SIG-M5 (cell line): ENCODE data around the gene TMEM234.
A peak's percentile ranks its signal among the peaks of the same experiment; 100 is the strongest.
"Not testable (repeated sequence)": the region's sequence is repeated elsewhere in the genome, so short reads cannot be mapped to it uniquely, and the experiment has no call there.

Source experiments
- DNase-seq: peaks from one replicate; lab custom pipeline; 2025; lab: John Stamatoyannopoulos, UW

The TMEM234 gene

DNA sequence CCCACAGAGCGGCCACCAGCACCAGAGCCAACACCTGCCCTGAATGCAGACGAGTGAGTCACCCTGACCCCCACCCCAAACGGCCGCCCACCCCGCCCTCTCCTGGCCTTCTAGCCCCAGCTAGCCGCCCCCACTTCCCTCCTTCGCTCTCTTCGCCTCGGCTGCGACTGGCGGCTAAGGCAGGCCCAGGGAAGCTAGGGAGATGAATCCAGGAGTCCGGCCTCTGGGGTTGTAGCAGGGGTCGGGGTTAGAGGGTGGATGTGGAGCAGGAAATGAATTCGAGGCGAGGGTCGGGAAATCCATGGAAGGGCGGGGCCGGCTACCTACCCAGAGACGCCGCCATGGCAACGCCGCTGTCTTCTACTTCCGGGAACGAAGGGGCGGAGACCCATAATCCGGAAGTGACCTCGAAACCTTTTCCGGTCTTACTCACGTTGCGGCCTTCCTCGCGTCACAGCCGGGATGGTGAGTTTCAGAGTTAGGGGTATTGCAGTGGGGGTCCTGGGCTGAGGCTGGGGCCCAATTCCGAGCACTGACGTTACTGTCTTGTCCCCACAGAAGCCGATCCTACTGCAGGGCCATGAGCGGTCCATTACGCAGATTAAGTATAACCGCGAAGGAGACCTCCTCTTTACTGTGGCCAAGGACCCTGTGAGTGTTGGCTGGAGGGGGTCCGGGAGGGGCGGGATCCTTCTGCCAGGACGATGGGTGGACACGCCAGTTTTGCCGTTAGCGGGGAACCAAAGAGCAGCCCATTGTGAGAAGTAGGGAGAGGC is at the start of gene TMEM234, which contains the start of gene EIF3I:
Gene TMEM234 (minus strand): TSS at position 374 of the 776 bp plus-strand sequence. CDS start 31 bp downstream, at position 343.
Gene EIF3I (plus strand): TSS at position 428 of the 776 bp plus-strand sequence. CDS start 35 bp downstream, at position 463.
- DNase-seq, result peak; percentile 31

DNA sequence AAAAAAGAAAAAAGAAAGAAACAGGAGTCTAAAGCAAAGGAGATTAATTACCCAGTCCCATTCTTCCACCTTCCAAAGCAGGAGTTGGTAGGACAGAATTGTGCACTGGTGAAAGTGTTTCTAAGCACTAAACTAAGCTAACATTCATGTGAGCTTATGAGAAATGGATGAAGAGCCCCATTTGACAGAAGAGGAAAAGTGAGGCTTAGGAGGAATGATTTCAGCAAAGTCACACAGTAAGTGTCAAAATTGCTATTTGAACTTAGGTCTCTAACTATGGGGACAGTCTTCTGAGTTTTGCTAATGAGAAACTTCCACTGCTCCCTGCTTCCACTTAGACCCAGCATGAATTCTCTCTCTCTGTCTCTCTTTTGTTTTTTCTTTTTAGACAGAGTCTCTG is 47.6 kb upstream of the TMEM234 start:
- no peak for DNase-seq

DNA sequence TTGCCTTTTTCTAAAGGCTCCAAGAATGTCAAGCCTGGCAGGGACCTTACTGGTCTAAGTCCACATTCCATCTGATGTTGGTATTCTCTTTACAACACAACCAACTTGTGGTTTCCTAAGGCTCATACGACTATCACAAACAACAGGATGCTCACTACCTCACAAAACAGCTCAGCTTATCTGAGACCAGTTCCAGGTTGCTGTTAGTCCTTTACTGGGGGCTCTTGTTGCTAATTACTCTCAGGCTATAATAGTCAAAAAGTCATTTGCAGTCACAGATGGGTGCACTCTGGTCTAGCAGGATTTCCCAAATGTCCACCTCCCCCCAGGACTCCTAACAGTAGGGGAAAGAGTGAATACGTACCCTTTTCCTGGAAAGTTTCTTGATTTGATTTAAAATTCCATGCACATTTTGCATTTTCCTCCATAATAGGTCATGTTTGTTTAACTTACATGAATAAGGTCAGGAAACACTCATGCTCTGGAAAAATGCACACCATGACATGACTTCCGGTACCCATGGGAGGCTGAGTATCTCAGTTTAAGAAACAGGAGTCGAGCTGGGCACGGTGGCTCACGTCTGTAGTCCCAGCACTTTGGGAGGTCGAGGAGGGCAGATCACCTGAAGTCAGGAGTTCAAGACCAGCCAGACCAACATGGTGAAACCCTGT is 44.9 kb upstream of the TMEM234 start:
- no peak for DNase-seq

DNA sequence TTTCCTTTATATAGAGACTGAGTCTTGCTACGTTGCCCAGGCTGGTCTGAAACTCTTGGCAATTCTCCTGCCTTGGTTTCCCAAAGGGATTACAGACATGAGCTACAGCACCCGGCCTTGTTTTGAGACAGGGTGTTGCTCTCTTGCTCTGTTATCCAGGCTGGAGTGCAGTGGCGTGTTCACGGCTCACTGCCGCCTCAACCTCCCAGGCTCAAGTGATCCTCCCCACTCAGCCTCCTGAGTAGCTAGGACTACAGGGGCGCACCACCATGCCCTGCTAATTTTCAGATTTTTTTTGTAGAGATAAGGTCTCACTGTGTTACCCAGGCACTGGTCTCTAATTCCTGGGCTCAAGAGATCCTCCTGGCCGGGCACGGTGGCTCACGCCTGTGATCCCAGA is 43.7 kb upstream of the TMEM234 start:
- no peak for DNase-seq

DNA sequence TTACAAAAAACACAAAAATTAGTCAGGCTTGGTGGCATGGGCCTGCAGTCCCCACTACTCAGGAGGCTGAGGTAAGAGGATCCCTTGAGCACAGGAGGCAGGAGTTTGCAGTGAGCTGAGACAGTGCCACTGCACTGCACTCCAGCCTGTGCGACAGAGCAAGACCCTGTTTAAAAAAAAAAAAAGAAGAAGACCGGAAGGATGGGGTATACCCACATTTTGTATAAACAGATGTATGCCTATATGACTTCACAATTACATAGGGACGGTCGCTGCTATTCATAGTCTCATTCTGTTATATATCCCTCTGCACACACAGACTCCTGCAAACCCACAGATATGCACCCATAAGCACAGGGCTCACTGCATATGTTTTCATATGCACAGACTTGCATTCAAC is 41.6 kb upstream of the TMEM234 start:
- no peak for DNase-seq

DNA sequence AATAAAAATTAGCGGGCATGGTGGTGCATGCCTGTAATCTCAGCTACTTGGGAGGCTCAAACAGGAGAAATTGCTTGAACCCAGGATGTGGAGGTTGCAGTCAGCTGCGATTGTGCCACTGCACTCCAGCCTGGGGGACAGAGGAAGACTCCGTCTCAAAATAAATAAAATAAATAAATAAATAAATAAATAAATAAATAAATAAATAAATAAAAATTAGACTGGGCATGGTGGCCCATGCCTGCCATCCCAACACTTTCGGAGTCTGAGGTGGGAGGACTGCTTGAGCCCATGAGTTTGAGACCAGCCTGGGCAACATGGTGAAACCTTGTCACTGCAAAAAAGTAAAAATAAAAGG is 41.1 kb upstream of the TMEM234 start:
- not testable (repeated sequence) for DNase-seq

DNA sequence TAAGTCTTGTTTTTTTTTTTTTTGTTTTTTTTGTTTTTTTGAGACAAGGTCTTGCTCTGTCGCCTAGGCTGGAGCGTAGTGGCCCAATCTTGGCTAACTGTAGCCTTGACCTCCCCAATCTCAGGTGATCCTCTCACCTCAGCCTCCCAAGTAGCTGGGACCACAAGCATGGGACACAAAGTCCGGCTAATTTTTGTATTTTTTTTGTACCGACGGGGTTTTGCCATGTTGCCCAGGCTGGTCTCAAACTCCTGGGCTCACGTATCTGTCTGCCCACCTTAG is 35.0 kb upstream of the TMEM234 start:
- no peak for DNase-seq

DNA sequence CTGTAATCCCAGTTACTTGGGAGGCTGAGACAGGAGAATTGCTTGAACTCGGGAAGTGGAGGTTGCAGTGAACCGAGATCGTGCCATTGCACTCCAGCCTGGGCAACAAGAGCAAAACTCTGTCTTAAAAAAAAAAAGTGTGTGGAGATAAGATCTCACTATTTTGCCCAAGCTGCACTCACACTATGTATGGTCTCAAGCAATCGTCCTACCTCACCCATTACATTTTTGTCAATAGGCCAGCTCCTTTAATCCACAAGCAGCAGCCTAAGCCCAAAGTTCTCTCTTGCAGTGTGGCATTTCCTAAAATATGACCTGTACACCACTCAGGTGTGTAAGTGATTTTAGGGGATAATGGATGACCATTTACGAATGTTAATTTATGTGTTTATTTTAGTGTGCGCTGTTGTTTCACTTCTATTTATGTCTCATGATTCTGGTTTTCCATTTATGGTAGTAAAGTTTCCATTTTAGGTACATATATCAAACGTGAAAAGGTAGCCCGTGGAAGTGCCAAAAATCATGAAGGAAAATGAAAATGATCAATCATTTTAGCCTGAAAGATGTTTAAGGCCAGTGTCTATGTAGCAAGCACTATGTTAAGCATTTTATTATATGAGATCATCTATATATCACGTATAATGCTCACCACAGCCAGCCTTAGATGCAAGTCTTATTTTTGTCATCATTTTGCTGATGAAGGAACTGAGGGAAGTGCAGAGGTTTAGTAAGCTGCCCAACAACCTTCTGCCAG is 34.5 kb upstream of the TMEM234 start:
- DNase-seq, result no peak

DNA sequence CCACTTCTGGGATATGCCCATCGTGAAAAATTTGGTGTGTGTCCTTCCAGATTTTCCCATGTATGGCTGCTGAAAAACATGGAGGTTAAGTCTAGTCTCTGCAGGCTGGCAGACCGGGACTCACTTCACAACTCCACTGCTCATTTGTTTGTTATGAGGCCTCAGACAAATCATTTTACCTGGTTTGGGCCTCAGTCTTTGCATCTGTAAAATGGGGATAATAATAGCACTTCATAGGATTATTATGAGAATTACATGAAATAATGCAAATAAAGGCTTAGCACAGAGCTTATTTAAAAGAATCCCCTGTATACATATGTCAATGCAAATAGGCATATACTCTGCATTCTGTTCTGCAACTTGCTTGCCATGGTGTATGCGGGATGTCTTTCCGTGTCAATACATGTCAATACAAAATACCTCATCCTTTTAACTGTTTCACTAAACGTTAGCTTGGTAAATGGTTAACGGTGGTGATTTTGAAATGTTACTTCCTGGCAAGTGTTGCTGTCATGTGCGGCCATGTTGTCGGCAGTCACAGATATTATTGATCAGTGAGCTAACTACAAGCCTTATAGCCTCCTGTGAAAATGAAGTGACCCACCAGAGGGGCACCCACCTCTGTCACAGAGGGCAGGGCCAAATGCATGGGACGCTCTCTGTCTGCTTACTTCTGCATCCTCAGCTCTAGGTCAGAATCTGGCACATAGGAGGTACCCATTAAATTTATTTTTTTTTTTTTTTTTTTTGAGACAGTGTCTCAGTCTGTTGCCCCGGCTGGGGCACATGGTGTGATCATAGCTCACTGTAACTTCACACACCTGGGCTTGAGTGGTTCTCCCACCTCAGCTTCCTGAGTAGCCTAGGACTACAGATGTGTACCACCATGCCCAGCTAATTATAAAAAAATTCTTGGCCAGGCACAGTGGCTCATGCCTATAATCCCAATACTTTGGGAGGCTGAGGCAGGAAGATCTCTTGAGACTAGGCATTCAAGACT is 33.2 kb upstream of the TMEM234 start:
- no peak for DNase-seq

DNA sequence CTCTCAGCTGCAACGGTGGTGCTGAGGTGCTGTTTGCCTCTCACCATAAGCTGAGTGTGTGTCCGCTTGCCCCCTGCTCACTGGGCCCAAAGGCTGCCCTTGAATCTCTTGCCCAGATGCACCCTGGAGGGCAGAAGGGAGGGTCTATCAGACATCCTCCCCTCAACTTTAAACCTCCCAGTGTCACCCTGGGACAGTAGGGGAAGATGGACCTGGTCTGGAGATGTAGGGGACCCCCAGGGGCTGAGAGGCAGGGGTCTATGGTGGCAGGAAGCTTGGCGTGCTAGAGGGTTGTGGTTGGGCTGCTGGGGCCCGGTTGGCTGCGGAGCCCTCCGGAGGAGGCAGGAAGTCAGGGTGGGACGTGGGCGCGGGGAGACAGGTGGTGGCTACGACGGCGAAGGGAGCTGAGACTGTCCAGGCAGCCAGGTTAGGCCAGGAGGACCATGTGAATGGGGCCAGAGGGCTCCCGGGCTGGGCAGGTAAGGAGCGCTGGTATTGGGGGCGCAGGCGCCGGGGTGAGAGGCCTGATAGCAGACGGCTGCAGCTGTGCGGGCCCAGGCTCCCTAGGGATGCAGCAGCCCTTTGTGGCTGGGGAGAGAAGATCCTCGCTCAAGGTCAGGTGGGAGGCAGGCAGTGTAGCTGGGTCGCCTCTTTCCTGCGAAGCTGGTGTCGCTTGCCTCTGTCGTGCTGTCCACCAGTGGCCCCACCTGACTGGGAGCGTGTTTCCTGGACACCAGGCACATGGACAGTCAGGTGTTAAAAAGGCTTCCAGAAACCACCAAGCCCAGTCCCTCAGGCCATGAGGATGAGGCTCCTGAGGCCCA is 29.0 kb upstream of the TMEM234 start, which contains the start of gene LCK:
Gene LCK (plus strand): TSS at position 373 of the 824 bp plus-strand sequence. CDS start 23,065 bp downstream, outside the sequence.
- DNase-seq, result no peak

DNA sequence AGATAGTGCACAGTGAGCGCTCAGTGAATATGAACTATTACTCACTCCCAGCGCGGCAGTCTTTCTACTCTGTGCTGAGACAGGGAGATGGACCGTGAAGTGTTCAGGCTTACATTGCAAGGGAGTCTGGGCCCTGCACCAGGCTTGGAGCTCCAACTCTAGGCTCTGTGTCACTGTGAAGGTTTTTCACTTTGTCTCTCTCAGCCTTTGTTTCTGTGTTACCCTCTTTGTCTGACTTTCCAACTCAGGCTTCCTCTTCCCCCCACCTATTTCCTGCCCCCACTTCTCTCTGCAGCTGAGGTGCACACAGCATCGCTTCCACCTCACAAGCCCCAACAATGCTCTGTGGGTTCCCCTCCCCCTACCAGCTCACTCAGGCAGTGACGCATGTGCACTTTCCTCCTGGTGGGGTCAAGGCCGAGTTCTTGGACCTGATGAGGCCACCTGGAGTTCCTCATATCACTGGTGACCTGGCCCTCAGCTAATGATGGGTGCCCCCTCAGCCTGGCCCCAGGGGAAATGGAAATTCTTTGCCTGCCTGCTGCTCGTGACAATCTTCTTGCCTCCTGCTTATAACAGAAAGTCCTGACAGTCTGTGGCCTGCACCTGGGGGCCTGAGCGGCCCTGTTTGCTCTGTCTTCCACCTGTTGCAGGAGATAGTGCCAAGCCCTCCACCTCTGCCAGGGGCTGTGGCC is 27.8 kb upstream of the TMEM234 start:
- DNase-seq, result no peak

DNA sequence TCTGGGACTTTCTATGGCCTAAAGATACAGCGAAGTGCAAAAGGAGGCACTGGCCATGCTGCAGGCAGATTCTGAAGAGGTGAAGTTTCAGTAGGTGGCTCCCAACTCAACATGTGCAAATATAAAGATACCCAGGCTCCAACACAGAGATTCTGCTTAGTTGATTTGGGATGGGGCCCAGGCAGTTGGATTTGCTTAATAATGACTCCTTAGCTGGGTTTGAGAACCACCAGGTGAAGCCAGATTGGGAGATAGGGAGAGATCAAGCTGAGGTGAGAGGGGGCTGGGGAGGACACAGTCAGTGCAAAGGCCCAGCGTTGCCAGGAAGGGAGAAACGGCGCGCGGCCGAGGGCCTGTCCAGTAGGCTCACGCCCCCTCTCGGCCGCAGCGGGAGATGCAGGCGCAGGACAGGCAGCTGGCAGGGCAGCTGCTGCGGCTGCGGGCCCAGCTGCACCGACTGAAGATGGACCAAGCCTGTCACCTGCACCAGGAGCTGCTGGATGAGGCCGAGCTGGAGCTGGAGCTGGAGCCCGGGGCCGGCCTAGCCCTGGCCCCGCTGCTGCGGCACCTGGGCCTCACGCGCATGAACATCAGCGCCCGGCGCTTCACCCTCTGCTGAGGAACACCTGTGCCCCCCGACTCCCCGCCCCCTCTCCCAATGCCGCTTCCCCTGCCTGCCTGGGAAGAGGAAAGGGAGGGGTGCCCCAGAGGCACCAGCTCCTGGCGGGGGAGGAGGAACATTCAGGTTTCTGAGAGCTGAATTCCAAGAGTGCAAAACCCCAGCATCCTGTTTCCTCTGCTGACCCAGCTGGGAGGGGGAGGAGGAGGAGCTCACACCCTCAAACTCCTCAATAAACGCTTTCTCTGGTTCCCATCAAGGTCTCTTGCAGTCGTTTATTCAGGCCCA is 26.1 kb upstream of the TMEM234 start:
- DNase-seq, result no peak

DNA sequence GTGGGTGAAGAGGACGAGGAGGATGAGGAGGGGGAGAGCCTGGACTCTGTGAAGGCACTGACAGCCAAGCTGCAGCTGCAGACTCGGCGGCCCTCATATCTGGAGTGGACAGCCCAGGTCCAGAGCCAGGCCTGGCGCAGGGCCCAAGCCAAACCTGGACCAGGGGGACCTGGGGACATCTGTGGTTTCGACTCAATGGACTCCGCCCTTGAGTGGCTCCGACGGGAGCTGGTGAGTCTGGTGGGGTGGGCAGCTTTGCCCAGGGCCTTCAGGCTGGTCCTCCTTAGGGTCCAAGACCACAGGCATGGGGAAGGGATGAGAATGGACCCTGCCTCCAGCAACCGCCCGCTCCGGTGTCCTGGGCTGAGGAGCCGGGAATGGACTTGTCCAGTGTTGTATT is 25.3 kb upstream of the TMEM234 start:
- no peak for DNase-seq

DNA sequence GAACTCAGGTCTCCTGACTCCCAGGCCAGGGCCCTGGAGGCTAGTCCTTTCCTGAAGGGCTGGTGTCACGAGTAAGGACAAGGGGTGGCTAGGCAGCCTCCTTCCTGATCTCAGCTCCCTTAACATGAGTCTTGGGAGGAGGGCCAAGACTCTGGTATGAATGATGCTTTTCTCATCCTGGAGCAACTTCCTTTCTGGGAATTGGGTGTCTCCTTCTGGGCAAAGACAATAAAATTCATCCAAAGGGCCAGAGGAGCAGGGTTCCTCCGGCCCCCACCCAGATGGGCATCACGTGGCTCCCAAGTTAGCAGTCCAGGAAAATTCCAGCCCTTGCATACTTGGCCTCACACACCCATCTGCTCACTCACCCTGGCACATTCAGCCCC is 24.7 kb upstream of the TMEM234 start, which contains the start of gene FAM167B:
Gene FAM167B (plus strand): TSS at position 335 of the 386 bp plus-strand sequence. CDS start 200 bp downstream, outside the sequence.
- no peak for DNase-seq

DNA sequence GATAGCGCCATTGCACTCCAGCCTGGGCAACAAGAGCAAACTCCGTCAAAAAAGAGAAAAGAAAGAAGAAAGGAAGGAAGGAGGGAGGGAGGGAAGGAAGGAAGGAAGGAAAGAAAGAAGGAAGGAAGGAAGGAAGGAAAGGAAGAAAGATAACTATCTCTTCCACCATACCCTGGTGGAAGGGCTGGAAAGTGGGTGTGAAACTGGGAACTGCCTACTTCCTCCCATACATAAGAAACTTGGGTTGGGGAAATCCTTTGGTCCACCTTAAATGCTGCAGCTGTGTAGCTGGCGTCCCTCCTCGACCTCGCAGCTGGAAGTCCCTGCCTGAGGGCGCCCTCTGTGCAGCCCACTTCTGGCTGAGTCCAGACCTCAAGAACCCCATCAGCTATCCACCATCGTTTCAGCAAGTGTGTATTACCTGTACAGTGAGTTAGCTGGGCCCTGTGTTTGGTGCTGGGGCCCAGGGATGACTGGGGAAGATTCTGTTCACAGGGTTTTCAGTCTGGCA is 20.2 kb upstream of the TMEM234 start:
- DNase-seq, result no peak

DNA sequence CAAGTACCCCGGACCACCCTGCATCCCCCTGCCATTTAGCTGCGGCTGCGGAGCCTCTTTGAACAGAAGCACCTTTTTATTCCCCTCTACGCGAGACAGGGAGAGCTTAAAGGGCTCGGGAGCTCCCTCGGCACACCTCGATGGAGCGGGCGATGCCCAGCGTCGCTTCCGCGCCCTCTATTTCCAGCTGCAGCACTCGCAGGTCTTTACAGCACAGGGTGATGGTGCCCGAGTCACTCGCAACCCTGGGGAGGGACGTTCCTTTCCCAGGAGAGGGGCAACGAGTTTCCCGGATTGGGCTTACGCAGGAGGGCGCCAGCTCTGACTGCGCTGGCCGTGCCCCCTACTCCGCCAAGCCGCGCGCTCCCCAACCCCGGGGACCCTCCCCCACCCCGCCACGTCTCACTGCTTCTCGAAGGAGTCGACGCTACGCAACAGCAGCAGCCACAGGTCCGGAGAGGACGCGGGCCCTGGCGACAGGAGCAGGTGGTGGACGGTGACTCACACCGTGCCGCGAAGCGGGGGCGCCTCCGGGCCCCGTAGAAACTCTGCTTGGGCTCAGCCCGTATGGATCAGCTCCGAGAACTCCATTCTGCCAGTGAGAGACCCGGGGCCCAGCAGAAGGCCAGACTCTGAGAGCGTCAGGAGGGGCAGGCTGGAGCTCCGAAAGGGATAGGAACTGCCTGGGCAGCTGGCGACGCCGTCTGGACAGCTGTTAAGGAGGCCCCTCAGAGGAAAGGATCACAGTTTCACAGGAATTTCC is 19.0 kb upstream of the TMEM234 start:
- no peak for DNase-seq

DNA sequence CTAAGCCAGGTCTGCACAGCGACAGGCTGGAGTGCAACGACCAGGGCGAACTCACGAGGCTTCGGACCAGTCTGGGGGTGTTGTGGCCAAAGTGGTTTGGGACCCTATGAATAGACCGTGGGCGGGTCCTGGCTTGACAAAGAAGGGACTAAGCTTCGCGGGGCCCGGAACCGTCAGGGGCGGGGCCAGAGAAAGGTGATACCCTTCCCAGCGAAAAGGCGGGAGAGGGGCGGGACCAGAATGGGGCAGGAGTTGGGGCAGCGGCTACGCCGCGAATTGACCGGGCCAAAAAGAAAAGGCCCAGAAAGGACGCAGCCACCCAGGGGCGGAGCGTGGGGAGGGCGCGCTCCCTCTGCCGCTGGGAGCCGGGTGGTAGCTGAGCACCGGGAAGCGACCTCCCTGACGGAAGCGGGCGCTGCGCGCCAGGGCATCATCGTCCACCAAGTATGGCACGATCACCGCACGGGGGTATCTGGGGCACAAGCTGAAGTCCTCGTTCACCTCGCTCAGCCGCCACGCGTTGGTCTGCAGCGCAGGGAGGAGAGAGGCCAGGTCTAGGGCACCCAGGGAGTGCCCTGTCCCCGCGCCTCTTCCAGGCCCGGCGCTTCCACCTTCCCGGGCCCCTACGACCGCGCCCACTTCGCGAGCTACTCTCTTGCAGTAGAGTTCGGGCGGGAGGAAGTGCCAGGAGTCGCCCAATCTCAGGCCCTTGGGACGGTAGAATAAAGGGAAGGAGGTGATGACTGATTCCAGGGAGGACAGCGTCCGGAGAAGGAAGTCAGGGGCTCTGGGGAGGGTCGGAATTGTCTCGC is 18.2 kb upstream of the TMEM234 start:
- no peak for DNase-seq
